HEK293T (cell line): Measurements from ENCODE around the gene B3GNT3.

Experiments used
- CTCF ChIA-PET: fragments of 350-600 bp; formaldehyde crosslinking; extraction: SDS; loops from one replicate; lab custom pipeline; 2021; ENCODE audit warnings: antibody characterized with exemption, inconsistent platforms; lab: Yijun Ruan, JAX
- POLR2A ChIA-PET: fragments of 350-600 bp; formaldehyde crosslinking; extraction: SDS; loops from one replicate; lab custom pipeline; 2020; ENCODE audit warnings: antibody characterized with exemption, inconsistent platforms; lab: Yijun Ruan, JAX
- DNase-seq: peaks from one replicate; pipeline ENCODE4 v3.0.0; 2012; ENCODE audit warnings: mixed read lengths; ENCODE audit errors: extremely low spot score
- ARNT ChIP-seq: fragments of 450-650 bp; IDR thresholded peaks from 2 replicates; pipeline ENCODE4 v1.6.1; 2017; ENCODE audit warnings: mild to moderate bottlenecking
- BHLHE40 ChIP-seq: fragments of 450-650 bp; IDR thresholded peaks from 2 replicates; pipeline ENCODE4 v1.6.1; 2016; ENCODE audit warnings: mild to moderate bottlenecking, moderate library complexity, borderline replicate concordance
- CTBP1 ChIP-seq: fragments of 450-650 bp; IDR thresholded peaks from 2 replicates; pipeline ENCODE4 v1.6.1; 2016; ENCODE audit warnings: borderline replicate concordance
- ELF4 ChIP-seq: fragments of 450-650 bp; IDR thresholded peaks from 2 replicates; pipeline ENCODE4 v1.6.1; 2017; ENCODE audit warnings: antibody characterized with exemption
- FOXA1 ChIP-seq: fragments of 450-650 bp; IDR thresholded peaks from 2 replicates; pipeline ENCODE4 v1.6.1; 2016; ENCODE audit warnings: mild to moderate bottlenecking
- FOXK2 ChIP-seq: fragments of 450-650 bp; IDR thresholded peaks from 2 replicates; pipeline ENCODE4 v1.6.1; 2016; ENCODE audit warnings: mild to moderate bottlenecking
- FOXM1 ChIP-seq: fragments of 450-650 bp; IDR thresholded peaks from 2 replicates; pipeline ENCODE4 v1.6.1; 2017; ENCODE audit warnings: mild to moderate bottlenecking, borderline replicate concordance
- HDGF ChIP-seq: fragments of 450-650 bp; IDR thresholded peaks from 2 replicates; pipeline ENCODE4 v1.6.1; 2017; ENCODE audit warnings: antibody characterized with exemption, borderline replicate concordance
- L3MBTL2 ChIP-seq: fragments of 450-650 bp; conservative IDR thresholded peaks from 2 replicates; pipeline ENCODE4 v1.6.1; 2016; ENCODE audit warnings: mild to moderate bottlenecking
- LEF1 ChIP-seq: fragments of 450-650 bp; IDR thresholded peaks from 2 replicates; pipeline ENCODE4 v1.6.1; 2017; ENCODE audit warnings: mild to moderate bottlenecking, borderline replicate concordance
- NFRKB ChIP-seq: fragments of 450-650 bp; IDR thresholded peaks from 2 replicates; pipeline ENCODE4 v1.6.1; 2016; ENCODE audit warnings: mild to moderate bottlenecking, moderate library complexity
- PKNOX1 ChIP-seq: fragments of 450-650 bp; IDR thresholded peaks from 2 replicates; pipeline ENCODE4 v1.6.1; 2016
- SP1 ChIP-seq: fragments of 450-650 bp; IDR thresholded peaks from 2 replicates; pipeline ENCODE4 v1.6.1; 2017
- SUZ12 ChIP-seq: fragments of 450-650 bp; IDR thresholded peaks from 2 replicates; pipeline ENCODE4 v1.6.1; 2016; ENCODE audit warnings: mild to moderate bottlenecking
- TARDBP ChIP-seq: fragments of 450-650 bp; IDR thresholded peaks from 2 replicates; pipeline ENCODE4 v1.6.1; 2016
- ZNF384 ChIP-seq: fragments of 450-650 bp; IDR thresholded peaks from 2 replicates; pipeline ENCODE4 v1.6.1; 2016

Gene B3GNT3

GRCh38 chr19:17832443-17833208 lies 37.7 kb downstream of the B3GNT3 start:
- no peak for DNase-seq
- TF ChIP-seq SP1 (no peak), FOXK2 (no peak), SUZ12 (no peak), ELF4 (no peak), FOXM1 (no peak), FOXA1 (no peak), TARDBP (no peak), L3MBTL2 (no peak), ARNT (no peak), BHLHE40 (no peak), NFRKB (no peak), PKNOX1 (no peak), ZNF384 (no peak), LEF1 (no peak), CTBP1 (no peak), HDGF (no peak)
- ChIA-PET CTCF (interaction anchor here (0.6 to 0.7 kb wide), 3 partner anchors 112 to 665 kb away, joined by 3 to 12 read pairs (median 4); no protein-coding TSS in a partner anchor), POLR2A (no interaction called here)

GRCh38 chr19:17834350-17835181 lies 39.6 kb downstream of the B3GNT3 start:
- TF ChIP-seq SP1 (no peak), NFRKB (no peak), LEF1 (no peak), TARDBP (no peak), ELF4 (no peak), SUZ12 (no peak), L3MBTL2 (no peak), PKNOX1 (no peak), ARNT (no peak), FOXM1 (no peak), BHLHE40 (no peak), HDGF (no peak), CTBP1 (no peak), FOXA1 (no peak), ZNF384 (no peak)

GRCh38 chr19:17835182-17836006 lies 40.5 kb downstream of the B3GNT3 start:
- ChIA-PET POLR2A (interaction anchor here (3.0 kb wide), 1 partner anchor 24 kb away, joined by 11 read pairs; the partner anchor contains the start of gene RPL18A), CTCF (interaction anchor here (0.6 kb wide), 1 partner anchor 51 kb away, joined by 6 read pairs; no protein-coding TSS in a partner anchor)
- TF ChIP-seq FOXK2 (no peak), L3MBTL2 (no peak), SP1 (no peak), FOXA1 (no peak), TARDBP (no peak), CTBP1 (no peak), SUZ12 (no peak), BHLHE40 (no peak), LEF1 (no peak), ARNT (no peak), NFRKB (no peak), ZNF384 (no peak), PKNOX1 (no peak), FOXM1 (no peak), ELF4 (no peak), HDGF (no peak)
- no peak for DNase-seq

More at GRCh38 chr19:17834350-17835181, 39.6 kb downstream of the B3GNT3 start:
- CTCF ChIA-PET: interaction anchor here (0.6 kb wide), 1 partner anchor 82 kb away, joined by 3 read pairs; no protein-coding TSS in a partner anchor
- POLR2A ChIA-PET: interaction anchor here (1.2 to 3.0 kb wide), 2 partner anchors 25 to 228 kb away, joined by 3 to 11 read pairs; partner anchors contain the start of gene RPL18A
- DNase-seq: no peak

GRCh38 chr19:17836530-17836929 lies 41.6 kb downstream of the B3GNT3 start:
- ChIA-PET CTCF (no interaction called here), POLR2A (interaction anchor here (3.0 kb wide), 1 partner anchor 23 kb away, joined by 11 read pairs; the partner anchor contains the start of gene RPL18A)

More at GRCh38 chr19:17836530-17836929, 41.6 kb downstream of the B3GNT3 start:
- TF ChIP-seq FOXA1: no peak
- no peak for TF ChIP-seq FOXK2
- TF ChIP-seq ARNT: no peak
- TF ChIP-seq ELF4: no peak
- TF ChIP-seq ZNF384: no peak
- no peak for TF ChIP-seq SP1
- no peak for TF ChIP-seq FOXM1
- no peak for TF ChIP-seq BHLHE40
- TF ChIP-seq HDGF: no peak
- TF ChIP-seq PKNOX1: no peak
- no peak for TF ChIP-seq CTBP1
- TF ChIP-seq SUZ12: no peak
- DNase-seq: no peak
